DMS153 treated with DMSO at 0.1 percent for 48 hours (cell line): ENCODE data around the gene RERE.
A peak's percentile ranks its signal among the peaks of the same experiment; 100 is the strongest.

Source experiments
- DNase-seq: peaks from one replicate; lab custom pipeline; 2025; ENCODE audit not compliant: unreplicated experiment; lab: John Stamatoyannopoulos, UW

RERE gene

DNA sequence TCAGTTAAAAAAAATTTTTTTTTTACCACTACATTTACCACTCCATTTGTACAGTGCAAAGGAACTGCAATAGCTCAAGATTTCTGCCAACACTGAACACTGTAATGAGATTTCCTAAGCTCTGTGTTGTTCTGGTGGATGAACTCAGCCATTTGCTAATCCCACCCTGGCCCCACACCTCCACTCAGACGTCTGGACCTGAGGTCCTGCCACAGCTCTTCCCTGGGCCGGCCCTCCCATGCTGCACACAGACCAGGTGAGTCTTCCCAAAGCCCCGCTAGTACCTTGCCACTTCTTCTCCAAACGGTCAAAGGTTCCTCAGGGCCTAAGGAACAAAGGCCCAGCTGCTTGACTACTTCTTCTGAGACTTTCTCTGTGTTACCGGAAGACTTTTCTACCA is 443.1 kb downstream of the RERE start:
- DNase-seq, result no peak

DNA sequence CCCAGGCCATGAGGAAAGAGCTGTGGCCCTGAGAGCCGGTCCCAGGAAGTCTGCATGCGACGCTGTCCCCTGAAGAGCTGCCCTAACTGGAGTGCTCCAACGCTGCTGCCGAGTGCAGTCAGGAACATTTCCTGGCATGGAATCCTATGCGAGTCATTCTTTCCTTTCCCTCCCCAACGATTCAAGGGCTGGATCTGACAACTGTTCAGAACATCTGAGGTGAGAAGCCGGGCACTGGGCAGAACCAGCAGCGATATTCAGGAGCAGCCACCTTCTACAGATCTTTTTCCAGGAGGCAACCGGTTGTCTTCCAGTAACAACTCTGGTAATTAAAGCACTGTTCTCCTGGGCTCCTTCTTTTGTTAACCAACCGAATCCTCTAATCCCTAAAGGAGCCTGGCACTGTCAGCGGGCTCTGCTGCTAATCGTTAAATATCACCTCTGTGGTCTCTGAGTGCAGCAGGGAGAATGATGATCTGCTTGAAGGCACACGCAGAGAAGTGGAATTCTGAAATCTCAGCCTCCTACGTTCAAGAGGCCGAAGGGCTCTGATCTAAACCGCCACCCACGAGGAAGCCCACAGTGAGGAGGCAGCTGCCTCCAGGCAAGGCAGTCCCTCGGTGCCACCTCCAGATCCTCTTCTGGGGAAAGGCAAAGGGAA is 443.7 kb downstream of the RERE start:
- DNase-seq, result peak; percentile 87

- no peak for DNase-seq
These were observed 444.3 kb downstream of the RERE start for GRCh38 chr1:8373125-8373524.

DNA sequence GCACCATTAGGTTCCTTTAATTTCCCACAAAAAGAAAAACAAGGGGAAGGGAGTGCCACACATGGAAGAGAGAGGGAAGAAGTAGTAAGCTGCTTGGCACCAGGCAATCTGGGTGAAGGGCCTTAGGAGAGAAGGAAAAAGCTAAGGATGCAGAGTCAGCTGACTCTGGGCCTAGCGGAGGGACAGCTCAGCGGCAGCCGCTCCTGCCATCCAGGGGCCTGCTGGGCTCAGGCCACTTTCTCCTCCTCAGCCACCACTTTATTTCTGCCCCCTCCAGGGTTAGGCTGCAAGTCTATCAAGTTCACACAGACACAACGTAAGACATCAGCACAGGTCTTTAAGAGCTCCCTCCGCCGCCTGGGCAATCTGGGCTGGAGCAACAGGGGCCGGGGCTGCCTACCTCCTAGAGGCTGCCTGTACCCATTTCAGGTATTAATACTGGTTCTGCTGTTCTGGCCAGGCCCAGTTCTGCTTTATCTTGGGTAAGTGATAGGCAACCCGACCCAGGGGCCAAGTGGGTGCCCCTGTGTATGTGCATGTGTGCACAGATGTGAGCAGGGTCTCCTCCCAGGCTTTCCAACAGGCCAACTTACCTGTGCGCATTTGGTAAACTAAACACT is 446.0 kb downstream of the RERE start:
- DNase-seq, result no peak

GRCh38 chr1:8370905-8371315 is 446.5 kb downstream of the RERE start:
- DNase-seq, result peak; percentile 98

- DNase-seq, result peak; percentile 98
These were observed 447.2 kb downstream of the RERE start for GRCh38 chr1:8370046-8370881.

GRCh38 chr1:8368956-8369639 is 448.3 kb downstream of the RERE start:
- no peak for DNase-seq

GRCh38 chr1:8367571-8368194 is 449.8 kb downstream of the RERE start:
- no peak for DNase-seq

DNA sequence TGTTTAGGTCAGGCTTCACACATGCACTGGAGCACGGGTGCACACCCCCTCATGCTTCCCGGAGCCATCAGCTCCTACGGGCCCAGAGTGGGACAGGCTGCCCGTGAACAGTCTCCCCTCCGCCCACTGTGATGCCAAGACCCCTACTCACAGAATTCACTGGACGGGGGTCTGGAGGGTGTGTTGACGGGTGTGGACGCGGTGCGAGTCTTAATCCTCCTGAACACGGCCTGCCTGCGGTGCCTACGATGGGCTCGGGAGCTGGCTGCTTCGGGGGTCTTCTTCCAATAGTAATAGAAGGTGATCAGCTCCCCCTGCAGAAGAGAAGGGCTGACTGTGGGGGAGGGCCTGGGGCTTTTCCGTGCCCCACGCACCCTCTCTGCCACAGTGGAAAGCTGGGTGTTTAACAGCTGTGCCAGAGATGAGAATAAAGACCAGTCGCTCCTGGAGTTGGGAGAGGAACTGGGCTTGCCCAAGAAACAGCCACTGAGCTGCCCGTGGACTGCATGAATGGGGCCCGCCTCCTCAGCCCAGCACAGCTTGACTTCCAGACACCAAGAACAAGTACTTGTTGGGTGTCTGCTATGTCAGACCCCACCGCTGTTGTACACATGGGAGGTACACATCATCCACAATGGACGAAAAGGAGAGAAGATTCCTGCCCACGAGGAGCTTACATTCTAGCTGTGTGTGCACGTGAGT is 451.6 kb downstream of the RERE start:
- no peak for DNase-seq

DNA sequence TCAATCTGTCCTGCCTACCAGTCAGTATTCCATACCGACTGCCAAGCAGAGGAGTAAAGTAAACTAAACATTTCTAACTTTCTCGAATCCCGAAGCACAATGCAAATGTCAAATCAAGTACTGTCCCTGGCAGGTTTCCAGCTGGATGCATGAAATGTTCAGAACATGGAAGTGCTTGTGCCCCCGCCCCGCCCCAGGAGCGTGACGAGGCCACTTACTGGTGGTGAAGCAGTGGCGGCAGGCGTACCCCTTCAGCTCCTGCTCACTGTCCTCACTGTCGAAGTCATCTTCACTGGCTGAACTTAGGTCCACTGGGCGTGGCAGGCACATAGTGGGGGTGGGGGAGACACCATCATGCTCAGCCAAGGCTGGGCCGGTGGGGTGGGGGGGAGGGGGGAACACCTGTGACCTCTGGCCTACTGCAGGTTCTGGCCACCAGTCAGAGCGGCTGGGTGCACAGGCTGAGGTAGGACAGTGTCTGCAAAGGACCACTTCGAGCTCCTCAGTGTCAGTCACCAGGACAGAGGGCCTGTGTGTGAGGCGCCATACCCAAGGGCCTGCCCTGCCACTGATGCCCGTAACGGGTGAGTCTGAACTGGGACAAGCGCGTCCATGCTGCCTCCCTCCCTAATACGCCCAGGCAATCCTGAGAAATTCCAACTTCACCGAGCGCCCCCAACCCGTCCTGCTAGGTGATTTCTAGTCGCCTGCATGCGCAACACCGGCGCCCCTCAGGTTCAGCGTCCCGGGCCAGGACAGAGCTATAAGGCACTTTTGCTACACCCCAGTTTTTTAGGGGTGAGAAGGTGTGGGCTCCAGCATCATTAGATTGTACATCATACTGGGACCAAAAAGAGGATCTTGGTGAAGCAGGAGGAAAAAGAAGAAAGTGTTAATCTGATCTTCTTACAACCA is 452.7 kb downstream of the RERE start:
- no peak for DNase-seq

DNA sequence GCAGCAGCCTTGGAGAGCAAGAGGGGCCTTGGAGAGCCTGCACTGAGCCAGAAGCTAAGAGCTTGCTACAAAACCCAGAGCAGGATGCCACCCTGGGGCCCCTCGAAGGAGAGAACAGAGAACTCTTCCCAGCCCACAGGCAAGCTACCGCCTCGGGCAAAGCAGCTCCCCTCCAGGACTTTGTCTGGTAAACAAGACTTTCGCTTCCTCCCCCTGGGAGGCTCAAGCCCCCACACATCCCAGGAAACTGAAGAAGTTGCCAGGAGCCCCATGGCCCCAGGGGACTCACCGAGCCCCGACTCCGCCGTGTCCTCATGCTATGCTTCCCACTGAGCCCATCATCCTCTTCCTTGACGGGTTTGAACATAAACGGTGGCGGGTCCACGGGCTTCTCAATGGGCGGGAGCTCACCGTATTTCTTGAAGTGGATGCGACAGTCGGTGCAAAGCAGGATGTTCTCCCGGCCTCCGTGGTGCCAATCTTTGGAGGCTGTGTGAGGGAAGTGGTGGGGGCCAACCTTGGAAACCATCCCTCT is 453.6 kb downstream of the RERE start:
- no peak for DNase-seq

DNA sequence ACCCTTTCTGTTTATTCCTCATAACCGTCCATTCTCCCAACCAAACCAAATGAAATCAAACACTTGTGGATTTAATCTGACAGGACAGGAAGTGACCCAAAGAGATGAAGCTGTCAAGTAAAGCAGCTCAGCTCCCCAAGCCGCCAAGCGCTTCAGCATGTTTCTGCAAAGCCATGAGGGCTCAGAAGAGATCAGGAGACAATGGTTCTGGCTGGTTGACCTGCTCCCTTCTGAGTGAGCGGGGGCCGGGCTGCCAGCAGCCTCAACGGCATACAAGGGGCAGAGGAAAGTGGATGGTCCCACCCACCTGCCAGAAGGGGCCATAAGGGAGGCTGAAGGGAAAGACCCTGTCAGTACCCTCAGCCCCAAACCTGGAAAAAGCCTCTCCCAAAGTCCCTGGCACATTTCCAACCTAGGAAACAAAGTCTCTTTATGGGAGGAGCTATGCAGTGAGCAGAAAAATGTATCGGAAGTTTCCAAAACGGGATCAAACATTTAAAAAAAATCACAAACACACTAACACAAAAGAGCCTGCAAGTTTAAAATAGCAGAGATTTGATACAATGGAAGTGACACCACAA is 454.2 kb downstream of the RERE start:
- no peak for DNase-seq

DNA sequence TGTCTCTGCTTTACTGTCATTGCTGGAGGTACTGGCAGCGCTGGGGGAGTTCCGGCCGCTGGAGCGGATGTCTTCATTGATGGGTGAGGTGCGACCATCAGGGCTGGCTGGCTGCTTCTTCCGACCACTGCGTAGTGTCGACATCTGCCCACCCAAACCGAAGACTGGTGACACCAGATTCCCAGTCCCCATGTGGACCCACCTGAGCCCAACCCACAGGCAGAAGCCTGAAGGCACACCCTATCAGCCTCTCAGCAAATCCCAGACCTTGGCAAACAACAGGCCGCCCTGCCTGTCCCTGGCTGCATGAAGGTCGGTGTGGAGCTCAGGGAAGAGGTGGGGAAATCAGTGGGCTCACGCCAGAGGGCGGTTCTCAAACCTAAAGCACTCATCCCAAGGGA is 454.7 kb downstream of the RERE start:
- DNase-seq, result no peak

GRCh38 chr1:8361198-8361849 is 456.1 kb downstream of the RERE start:
- no peak for DNase-seq

DNA sequence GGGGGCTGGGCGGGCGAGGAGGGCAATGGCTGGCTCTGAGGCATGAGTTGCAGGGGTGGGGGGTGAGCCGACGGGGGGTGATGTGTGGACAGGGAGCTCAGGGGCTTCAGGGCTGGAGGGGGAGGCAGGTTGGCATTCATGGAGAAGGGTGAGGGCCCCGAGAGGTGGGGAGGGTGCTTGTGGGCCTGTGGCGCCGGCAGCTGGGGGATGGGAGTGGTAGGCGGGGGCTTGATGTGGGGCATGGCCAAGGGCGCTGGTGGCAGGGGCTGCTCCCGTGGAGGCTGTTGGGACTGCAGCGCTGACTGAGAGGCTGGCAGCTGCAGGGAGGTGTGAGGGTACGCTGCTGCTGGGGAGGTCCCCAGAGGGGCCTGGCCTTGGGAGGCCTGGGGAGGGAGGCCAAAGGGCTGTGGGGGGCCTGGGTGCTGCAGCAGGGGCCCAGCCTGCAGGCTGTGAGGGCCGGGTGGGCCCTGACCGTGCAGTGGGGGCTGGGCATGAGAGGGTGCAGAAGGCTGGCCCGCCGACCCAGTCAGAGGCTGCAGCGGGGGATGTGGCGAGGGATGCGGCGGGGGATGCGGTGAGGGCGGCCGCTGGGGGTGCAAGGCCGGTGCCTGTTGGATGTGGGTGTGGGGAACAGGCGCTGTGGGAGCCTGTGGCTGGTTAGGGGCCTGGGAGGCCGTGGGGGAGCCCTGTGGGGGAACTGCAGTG is 456.8 kb downstream of the RERE start:
- no peak for DNase-seq

DNA sequence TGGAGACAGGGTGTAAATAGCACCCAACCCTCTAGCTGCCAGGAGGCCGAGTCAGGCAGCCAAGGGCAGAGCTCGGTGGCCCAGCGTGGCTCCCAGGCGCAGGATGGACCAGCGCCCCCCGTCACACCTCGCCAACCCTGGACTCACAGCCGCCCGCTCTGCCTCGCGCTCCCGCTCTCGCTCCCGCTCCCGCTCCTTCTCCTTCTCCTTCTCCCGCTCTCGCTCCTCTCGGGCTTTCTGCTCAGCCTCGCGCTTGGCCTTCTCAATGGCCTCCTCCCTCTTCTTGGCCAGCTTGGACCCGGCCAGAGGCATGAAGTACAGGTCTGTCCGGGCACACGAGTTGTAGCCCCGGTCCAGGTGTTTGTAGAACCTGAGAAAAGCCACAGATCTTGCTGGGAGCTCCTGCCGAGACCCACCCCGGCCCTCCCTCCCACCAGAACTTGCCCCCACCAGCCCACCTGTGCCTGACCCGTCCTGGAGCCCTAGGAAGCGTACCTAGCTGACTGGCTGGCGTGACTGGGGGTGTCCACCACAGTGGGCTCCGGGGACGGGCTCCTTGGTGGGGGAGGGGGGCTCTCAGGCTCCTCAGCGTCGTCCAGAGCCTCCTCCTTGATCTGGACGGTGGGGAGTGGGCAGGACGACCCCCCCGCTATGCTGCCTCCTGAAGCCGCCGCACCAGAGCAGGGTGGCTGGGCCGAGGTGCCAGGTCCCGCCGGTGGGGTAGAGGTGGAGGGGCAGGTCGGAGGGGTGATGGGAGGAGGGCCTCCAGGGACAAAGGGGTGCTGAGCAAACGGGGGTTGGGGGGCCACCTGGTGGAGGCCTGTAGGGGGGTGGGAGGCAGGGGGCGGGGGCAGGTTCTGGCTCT is 457.6 kb downstream of the RERE start:
- DNase-seq, result no peak
